ENCODE results near the gene NEGR1.

Gene NEGR1

GRCh38 chr1:71424536-71424935 lies 857.8 kb downstream of the NEGR1 start:
- DNase-seq: no peak

GRCh38 chr1:71422221-71422620 lies 860.1 kb downstream of the NEGR1 start:
- no peak for DNase-seq

- no peak for DNase-seq
Measured at GRCh38 chr1:71417421-71417820, 864.9 kb downstream of the NEGR1 start.

- no peak for DNase-seq
Measured at GRCh38 chr1:71414179-71414578, 868.2 kb downstream of the NEGR1 start.

- no peak for DNase-seq
Measured at GRCh38 chr1:71413441-71414175, 868.7 kb downstream of the NEGR1 start.

- no peak for DNase-seq
Measured at GRCh38 chr1:71400050-71400449, 882.3 kb downstream of the NEGR1 start.

GRCh38 chr1:71399594-71399993 lies 882.7 kb downstream of the NEGR1 start:
- DNase-seq: no peak

- no peak for DNase-seq
Measured at GRCh38 chr1:71393301-71393700, 889.0 kb downstream of the NEGR1 start.

GRCh38 chr1:71390518-71390917 lies 891.8 kb downstream of the NEGR1 start:
- no peak for DNase-seq

- no peak for DNase-seq
Measured at GRCh38 chr1:71377886-71378285, 904.5 kb downstream of the NEGR1 start.

GRCh38 chr1:71372496-71372895 lies 909.8 kb downstream of the NEGR1 start:
- no peak for DNase-seq

- DNase-seq: no peak
Measured at GRCh38 chr1:71371581-71371980, 910.8 kb downstream of the NEGR1 start.

GRCh38 chr1:71364236-71364635 lies 918.1 kb downstream of the NEGR1 start:
- no peak for DNase-seq

- no peak for DNase-seq
Measured at GRCh38 chr1:71362691-71363090, 919.6 kb downstream of the NEGR1 start.

GRCh38 chr1:71362076-71362475 lies 920.3 kb downstream of the NEGR1 start:
- DNase-seq: no peak

GRCh38 chr1:71357708-71358107 lies 924.6 kb downstream of the NEGR1 start:
- DNase-seq: no peak

- no peak for DNase-seq
Measured at GRCh38 chr1:71351438-71351837, 930.9 kb downstream of the NEGR1 start.

GRCh38 chr1:71350805-71351204 lies 931.5 kb downstream of the NEGR1 start:
- DNase-seq: no peak

GRCh38 chr1:71350330-71350729 lies 932.0 kb downstream of the NEGR1 start:
- no peak for DNase-seq
